ENCODE data around the gene CHSY3.

CHSY3 gene

DNA sequence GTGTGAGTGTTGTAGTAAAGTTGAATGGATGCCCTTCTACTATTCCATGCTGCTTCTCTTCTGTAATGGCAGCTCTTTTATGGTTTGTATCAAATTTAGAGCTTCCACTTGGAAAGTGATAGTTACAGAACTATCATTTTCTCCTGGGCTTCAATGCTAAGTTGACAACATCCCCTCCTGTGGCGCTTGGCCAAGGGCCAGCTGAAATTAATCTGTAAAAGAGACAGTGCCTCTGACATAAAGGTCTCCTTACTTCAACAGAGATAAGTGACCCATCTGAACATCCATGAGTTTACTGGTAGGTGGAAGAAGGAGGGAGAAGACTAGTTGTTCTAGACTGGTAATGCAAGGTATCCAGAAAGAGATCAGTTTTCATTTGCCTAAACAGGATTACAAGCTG lies 39.7 kb downstream of the CHSY3 start:
- no peak for DNase-seq
- no peak overlapping the region for H4K91ac ChIP-seq (ENCODE audit: low read length)
- H3K14ac ChIP-seq (ENCODE audit: low read length in 2 of 2), result no peak overlapping the region
- no peak overlapping the region for H2BK12ac ChIP-seq (ENCODE audit: low read length in 2 of 2)
- H3K23ac ChIP-seq (ENCODE audit: low read length in 2 of 2), result no peak overlapping the region
- H3K4me2 ChIP-seq (ENCODE audit: low read length, poor library complexity, severe bottlenecking), result no peak overlapping the region
- no peak overlapping the region for H3K18ac ChIP-seq (ENCODE audit: low read depth in 1 of 2, low read length in 2 of 2)
- H3K36me3 ChIP-seq (ENCODE audit: control insufficient read depth in 1 of 2, insufficient read depth in 2 of 2, low read depth in 1 of 2, low read length in 2 of 2), result no peaks in the 10 kb centered on the region
- H3K9me3 ChIP-seq (ENCODE audit: control insufficient read depth, low read length), result no peaks in the 10 kb centered on the region
- H3K27me3 ChIP-seq (ENCODE audit: control insufficient read depth in 1 of 2, insufficient read depth in 1 of 2, low read length in 2 of 2), result no peaks in the 10 kb centered on the region
- 60% methylated on average over 1 of the region's 1 CpG for WGBS
- no peaks in the 10 kb centered on the region for H3K4me1 ChIP-seq (ENCODE audit: control insufficient read depth, insufficient read depth, low read depth, low read length)
- no peak overlapping the region for H3K27ac ChIP-seq (ENCODE audit: low read length, poor library complexity, severe bottlenecking)
- no peak overlapping the region for H2BK15ac ChIP-seq (ENCODE audit: low read depth, poor library complexity, severe bottlenecking)
- no peak overlapping the region for H2AK5ac ChIP-seq (ENCODE audit: low read length, severe bottlenecking)
- peak overlapping the region; percentile 49 for H2BK120ac ChIP-seq (ENCODE audit: low read depth, low read length)
- H3K9ac ChIP-seq (ENCODE audit: low read length), result no peak overlapping the region
- H3K4ac ChIP-seq (ENCODE audit: low read depth in 1 of 2, low read length in 2 of 2), result no peak overlapping the region
- H3K79me1 ChIP-seq (replicated peaks; ENCODE audit: low read length, poor library complexity, severe bottlenecking), result no peaks in the 10 kb centered on the region
- H2AFZ ChIP-seq (ENCODE audit: low read depth, low read length), result no peak overlapping the region
- no peak overlapping the region for H3K4me3 ChIP-seq (ENCODE audit: insufficient read depth in 1 of 2, low read depth in 1 of 2, low read length in 2 of 2)
- no peak overlapping the region for H2BK5ac ChIP-seq (ENCODE audit: low read depth, low read length, poor library complexity, severe bottlenecking)
- H4K8ac ChIP-seq (ENCODE audit: low read length), result no peak overlapping the region

GRCh38 chr5:129945028-129945427 lies 40.8 kb downstream of the CHSY3 start:
- peak; percentile 85 for DNase-seq
- Histone ChIP-seq H3K18ac (ENCODE audit: low read depth in 1 of 2, low read length in 2 of 2) (no peak overlapping the region), H4K91ac (ENCODE audit: low read length) (no peak overlapping the region), H2BK5ac (ENCODE audit: low read depth, low read length, poor library complexity, severe bottlenecking) (no peak overlapping the region), H3K27me3 (ENCODE audit: control insufficient read depth in 1 of 2, insufficient read depth in 1 of 2, low read length in 2 of 2) (no peaks in the 10 kb centered on the region), H2BK15ac (ENCODE audit: low read depth, poor library complexity, severe bottlenecking) (no peak overlapping the region), H3K79me1 (replicated peaks; ENCODE audit: low read length, poor library complexity, severe bottlenecking) (no peaks in the 10 kb centered on the region), H3K23ac (ENCODE audit: low read length in 2 of 2) (no peak overlapping the region), H3K14ac (ENCODE audit: low read length in 2 of 2) (no peak overlapping the region), H2AK5ac (ENCODE audit: low read length, severe bottlenecking) (no peak overlapping the region), H3K4me2 (ENCODE audit: low read length, poor library complexity, severe bottlenecking) (no peak overlapping the region), H4K8ac (ENCODE audit: low read length) (no peak overlapping the region), H3K36me3 (ENCODE audit: control insufficient read depth in 1 of 2, insufficient read depth in 2 of 2, low read depth in 1 of 2, low read length in 2 of 2) (no peaks in the 10 kb centered on the region), H2BK120ac (ENCODE audit: low read depth, low read length) (no peak overlapping the region), H3K27ac (ENCODE audit: low read length, poor library complexity, severe bottlenecking) (no peak overlapping the region), H2AFZ (ENCODE audit: low read depth, low read length) (no peak overlapping the region), H3K4me3 (ENCODE audit: insufficient read depth in 1 of 2, low read depth in 1 of 2, low read length in 2 of 2) (no peak overlapping the region), H3K9me3 (ENCODE audit: control insufficient read depth, low read length) (no peaks in the 10 kb centered on the region), H3K4me1 (ENCODE audit: control insufficient read depth, insufficient read depth, low read depth, low read length) (no peaks in the 10 kb centered on the region), H3K9ac (ENCODE audit: low read length) (no peak overlapping the region), H2BK12ac (ENCODE audit: low read length in 2 of 2) (no peak overlapping the region), H3K4ac (ENCODE audit: low read depth in 1 of 2, low read length in 2 of 2) (no peak overlapping the region)

DNA sequence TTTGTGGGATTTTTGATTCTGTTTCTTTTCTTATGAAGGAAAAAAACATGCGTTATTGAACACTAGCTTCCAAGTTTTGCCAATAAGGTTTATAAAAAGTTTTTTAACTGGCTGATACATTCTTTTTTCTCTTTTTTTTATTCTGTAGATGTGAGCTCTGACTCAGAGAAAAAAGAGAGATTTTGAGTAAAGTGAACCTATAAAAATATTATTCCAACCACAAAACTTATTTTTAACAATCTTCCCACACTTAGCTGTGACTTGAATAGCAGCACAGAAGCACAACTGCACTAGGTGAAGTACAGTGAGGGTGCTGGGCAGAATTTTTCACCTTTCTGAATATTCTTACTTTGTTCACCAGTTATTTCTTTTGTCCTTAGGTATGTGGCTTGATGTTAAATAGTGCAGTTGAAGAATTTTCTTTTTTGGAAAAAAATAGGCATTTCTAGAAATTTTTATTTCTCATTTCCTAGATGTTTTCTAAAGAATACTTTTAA lies 41.6 kb downstream of the CHSY3 start:
- H4K91ac ChIP-seq (ENCODE audit: low read length), result no peak overlapping the region
- no peak overlapping the region for H2BK12ac ChIP-seq (ENCODE audit: low read length in 2 of 2)
- H3K9me3 ChIP-seq (ENCODE audit: control insufficient read depth, low read length), result no peaks in the 10 kb centered on the region
- H4K8ac ChIP-seq (ENCODE audit: low read length), result no peak overlapping the region
- no peak for DNase-seq
- no peak overlapping the region for H2AK5ac ChIP-seq (ENCODE audit: low read length, severe bottlenecking)
- H3K9ac ChIP-seq (ENCODE audit: low read length), result no peak overlapping the region
- no peaks in the 10 kb centered on the region for H3K27me3 ChIP-seq (ENCODE audit: control insufficient read depth in 1 of 2, insufficient read depth in 1 of 2, low read length in 2 of 2)
- no peak overlapping the region for H3K14ac ChIP-seq (ENCODE audit: low read length in 2 of 2)
- no CpG with 5 or more reads among the region's 1 CpG for WGBS
- H3K4me2 ChIP-seq (ENCODE audit: low read length, poor library complexity, severe bottlenecking), result no peak overlapping the region
- H3K4me3 ChIP-seq (ENCODE audit: insufficient read depth in 1 of 2, low read depth in 1 of 2, low read length in 2 of 2), result no peak overlapping the region
- H3K4ac ChIP-seq (ENCODE audit: low read depth in 1 of 2, low read length in 2 of 2), result no peak overlapping the region
- H2BK5ac ChIP-seq (ENCODE audit: low read depth, low read length, poor library complexity, severe bottlenecking), result no peak overlapping the region
- no peak overlapping the region for H3K23ac ChIP-seq (ENCODE audit: low read length in 2 of 2)
- no peaks in the 10 kb centered on the region for H3K36me3 ChIP-seq (ENCODE audit: control insufficient read depth in 1 of 2, insufficient read depth in 2 of 2, low read depth in 1 of 2, low read length in 2 of 2)
- no peak overlapping the region for H2BK120ac ChIP-seq (ENCODE audit: low read depth, low read length)
- no peak overlapping the region for H2BK15ac ChIP-seq (ENCODE audit: low read depth, poor library complexity, severe bottlenecking)
- no peak overlapping the region for H3K27ac ChIP-seq (ENCODE audit: low read length, poor library complexity, severe bottlenecking)
- H2AFZ ChIP-seq (ENCODE audit: low read depth, low read length), result no peak overlapping the region
- no peak overlapping the region for H3K18ac ChIP-seq (ENCODE audit: low read depth in 1 of 2, low read length in 2 of 2)
- no peaks in the 10 kb centered on the region for H3K4me1 ChIP-seq (ENCODE audit: control insufficient read depth, insufficient read depth, low read depth, low read length)
- no peaks in the 10 kb centered on the region for H3K79me1 ChIP-seq (replicated peaks; ENCODE audit: low read length, poor library complexity, severe bottlenecking)

- H4K91ac ChIP-seq (ENCODE audit: low read length), result no peak overlapping the region
- H3K27me3 ChIP-seq (ENCODE audit: control insufficient read depth in 1 of 2, insufficient read depth in 1 of 2, low read length in 2 of 2), result no peaks in the 10 kb centered on the region
- no peak overlapping the region for H3K14ac ChIP-seq (ENCODE audit: low read length in 2 of 2)
- no peak overlapping the region for H3K23ac ChIP-seq (ENCODE audit: low read length in 2 of 2)
- H3K18ac ChIP-seq (ENCODE audit: low read depth in 1 of 2, low read length in 2 of 2), result no peak overlapping the region
- peak; percentile 29 for DNase-seq
- H3K4me3 ChIP-seq (ENCODE audit: insufficient read depth in 1 of 2, low read depth in 1 of 2, low read length in 2 of 2), result no peak overlapping the region
- no peak overlapping the region for H2BK12ac ChIP-seq (ENCODE audit: low read length in 2 of 2)
- no peak overlapping the region for H2AFZ ChIP-seq (ENCODE audit: low read depth, low read length)
- no peaks in the 10 kb centered on the region for H3K79me1 ChIP-seq (replicated peaks; ENCODE audit: low read length, poor library complexity, severe bottlenecking)
- H2BK120ac ChIP-seq (ENCODE audit: low read depth, low read length), result no peak overlapping the region
- H3K36me3 ChIP-seq (ENCODE audit: control insufficient read depth in 1 of 2, insufficient read depth in 2 of 2, low read depth in 1 of 2, low read length in 2 of 2), result no peaks in the 10 kb centered on the region
- no peak overlapping the region for H3K9ac ChIP-seq (ENCODE audit: low read length)
- no CpG with 5 or more reads among the region's 2 CpGs for WGBS
- H2AK5ac ChIP-seq (ENCODE audit: low read length, severe bottlenecking), result no peak overlapping the region
- no peak overlapping the region for H3K4ac ChIP-seq (ENCODE audit: low read depth in 1 of 2, low read length in 2 of 2)
- no peak overlapping the region for H2BK15ac ChIP-seq (ENCODE audit: low read depth, poor library complexity, severe bottlenecking)
- no peaks in the 10 kb centered on the region for H3K4me1 ChIP-seq (ENCODE audit: control insufficient read depth, insufficient read depth, low read depth, low read length)
- no peak overlapping the region for H2BK5ac ChIP-seq (ENCODE audit: low read depth, low read length, poor library complexity, severe bottlenecking)
- H3K4me2 ChIP-seq (ENCODE audit: low read length, poor library complexity, severe bottlenecking), result no peak overlapping the region
- H3K9me3 ChIP-seq (ENCODE audit: control insufficient read depth, low read length), result no peaks in the 10 kb centered on the region
- H4K8ac ChIP-seq (ENCODE audit: low read length), result no peak overlapping the region
- no peak overlapping the region for H3K27ac ChIP-seq (ENCODE audit: low read length, poor library complexity, severe bottlenecking)
These were observed 46.8 kb downstream of the CHSY3 start for GRCh38 chr5:129951039-129951438.
